Endothelial cell of umbilical vein (primary cell): ENCODE results near the gene CTNS. TPM values are rescaled to one million over a fixed set of nuclear protein-coding genes. Genes with fewer than 3 reads are reported as not detected.

ENCODE experiments used
- BruUV-seq: library from RNA; stranded (reverse); fragments of 400-500 nt; replicated peaks from 2 replicates; lab custom pipeline; 2021; lab: Mats Ljungman, UMichigan
- CTCF ChIA-PET: fragments of 300-600, 350-600 bp; sonication (Branson Sonifier 250); formaldehyde crosslinking; loops from one replicate; lab custom pipeline; 2021; ENCODE audit warnings: antibody characterized with exemption, inconsistent platforms; lab: Charles Lee
- POLR2A ChIA-PET: fragments of 300-600, 350-600 bp; sonication (Branson Sonifier 250); formaldehyde crosslinking; loops from one replicate; lab custom pipeline; 2021; ENCODE audit warnings: antibody characterized with exemption, inconsistent platforms; lab: Charles Lee
- DNase-seq: peaks from one replicate; pipeline ENCODE4 v3.0.0-alpha.2; 2011; ENCODE audit warnings: low read depth, low spot score
- FAIRE-seq: peaks from 2 replicates; lab custom pipeline; 2011; peaks lifted over from hg19 to GRCh38; lab: Jason Lieb, UNC
- H2AFZ ChIP-seq: 2 replicates; pipeline ENCODE4 v1.6.0; 2012; ENCODE audit warnings: low read depth, low read length, control low read depth, inconsistent platforms
- H3K27ac ChIP-seq: 2 replicates; pipeline ENCODE4 v1.5.1; 2011; ENCODE audit warnings: low read depth, mild to moderate bottlenecking, control low read depth, low read length, moderate library complexity; ENCODE audit not compliant: insufficient read depth
- H3K27me3 ChIP-seq, 2 experiments: 2 replicates each; pipeline versions ENCODE4 v1.6.0 to v1.6.1; 2011; ENCODE audit warnings: low read length in 2 of 2, mixed read lengths in 1 of 2; ENCODE audit not compliant: control insufficient read depth in 2 of 2, insufficient read depth in 2 of 2
- H3K36me3 ChIP-seq, 2 experiments: 2 replicates in 1 of 2; 3 replicates in 1 of 2; pipeline ENCODE4 v1.5.1; 2011; ENCODE audit warnings: low read length in 2 of 2, mild to moderate bottlenecking in 1 of 2, moderate library complexity in 1 of 2; ENCODE audit not compliant: control insufficient read depth in 2 of 2, insufficient read depth in 2 of 2; ENCODE audit errors: extremely low read depth in 1 of 2
- H3K4me1 ChIP-seq: 3 replicates; pipeline ENCODE4 v1.5.1; 2011; ENCODE audit warnings: mild to moderate bottlenecking, low read length; ENCODE audit not compliant: control insufficient read depth, insufficient read depth; ENCODE audit errors: extremely low read depth
- H3K4me2 ChIP-seq: 2 replicates; pipeline ENCODE4 v1.6.1; 2011; ENCODE audit warnings: low read length, control low read depth, mixed read lengths; ENCODE audit not compliant: insufficient read depth
- H3K4me3 ChIP-seq, 3 experiments: fragments of 200-600 bp in 1 of 3; sonication (generic), shearing (Covaris generic) in 1 of 3; replicated peaks in 1 of 3; 2 replicates each; pipeline ENCODE4 v1.5.1; 2011 to 2016; ENCODE audit warnings: control low read depth in 3 of 3, low read length in 3 of 3, mild to moderate bottlenecking in 2 of 3, inconsistent platforms in 1 of 3, low read depth in 1 of 3, moderate library complexity in 1 of 3; ENCODE audit not compliant: insufficient read depth in 1 of 3
- H3K79me2 ChIP-seq: 2 replicates; pipeline ENCODE4 v1.6.0; 2012; ENCODE audit warnings: low read length, inconsistent platforms; ENCODE audit not compliant: control insufficient read depth, insufficient read depth
- H3K9ac ChIP-seq: replicated peaks from 2 replicates; pipeline ENCODE3; 2011; ENCODE audit warnings: low read length, control low read depth; ENCODE audit not compliant: insufficient read depth; ENCODE audit errors: extremely low read depth
- H3K9me1 ChIP-seq: replicated peaks from 3 replicates; pipeline ENCODE4 v1.6.0; 2011; ENCODE audit warnings: mild to moderate bottlenecking, low read length; ENCODE audit not compliant: control insufficient read depth, insufficient read depth; ENCODE audit errors: extremely low read depth
- H3K9me3 ChIP-seq: replicated peaks from 2 replicates; pipeline ENCODE4 v1.5.1; 2012; ENCODE audit warnings: low read length, inconsistent platforms; ENCODE audit not compliant: control insufficient read depth, insufficient read depth
- H4K20me1 ChIP-seq: replicated peaks from 2 replicates; pipeline ENCODE3; 2011; ENCODE audit warnings: mild to moderate bottlenecking, low read length; ENCODE audit not compliant: control insufficient read depth, insufficient read depth; ENCODE audit errors: extremely low read depth
- CTCF ChIP-seq, 2 donors: IDR thresholded peaks; 1 replicate in 1 of 2; 2 replicates in 1 of 2; pipeline ENCODE4 v1.5.1; 2011; ENCODE audit warnings: low read length in 2 of 2, mild to moderate bottlenecking in 2 of 2, moderate library complexity in 2 of 2, control low read depth in 1 of 2, inconsistent platforms in 1 of 2, low read depth in 1 of 2; ENCODE audit not compliant: insufficient read depth in 1 of 2; ENCODE audit errors: extremely low read depth in 1 of 2
- EZH2 ChIP-seq: IDR thresholded peaks from 2 replicates; pipeline ENCODE4 v1.6.1; 2012; ENCODE audit warnings: borderline replicate concordance, low read depth, mild to moderate bottlenecking, moderate library complexity, low read length, inconsistent platforms; ENCODE audit not compliant: severe bottlenecking
- FOS ChIP-seq: IDR thresholded peaks from 2 replicates; pipeline ENCODE4 v1.6.1; 2011; ENCODE audit warnings: mild to moderate bottlenecking, low read length, moderate library complexity, borderline replicate concordance; ENCODE audit not compliant: insufficient read depth
- GATA2 ChIP-seq: IDR thresholded peaks from 2 replicates; pipeline ENCODE4 v1.7.0; 2011; ENCODE audit warnings: low read depth, mild to moderate bottlenecking, moderate library complexity, mixed read lengths, low read length; ENCODE audit not compliant: insufficient read length, insufficient read depth
- JUN ChIP-seq: IDR thresholded peaks from 2 replicates; pipeline ENCODE4 v1.6.1; 2011; ENCODE audit warnings: borderline replicate concordance, low read depth; ENCODE audit not compliant: insufficient read length, insufficient read depth
- MYC ChIP-seq: IDR thresholded peaks from one replicate; pipeline ENCODE4 v1.6.1; 2011; ENCODE audit warnings: mild to moderate bottlenecking, low read depth, low read length
- POLR2A ChIP-seq: IDR thresholded peaks from 2 replicates; pipeline ENCODE4 v1.6.1; 2012; ENCODE audit warnings: low read depth, mild to moderate bottlenecking, control low read depth, low read length
- POLR2AphosphoS5 ChIP-seq: IDR thresholded peaks from 2 replicates; pipeline ENCODE4 v1.6.1; 2012; ENCODE audit warnings: low read depth, mild to moderate bottlenecking, control low read depth, low read length, moderate library complexity; ENCODE audit not compliant: insufficient read depth
- dilution Hi-C: fragments of 300-500 bp; cut with MboI; formaldehyde crosslinking; loops from one replicate; pipeline ENCODE4 v1.15.0; 2019; ENCODE audit warnings: low sequenced_read_pairs; ENCODE audit not compliant: extremely low pct_ligation_motif_present
- intact Hi-C: fragments of 100-400 bp; cut with micrococcal nuclease; formaldehyde crosslinking; loops from one replicate; pipeline ENCODE4 v1.10.0; 2022
- polyA plus RNA-seq, 4 experiments: library from polyadenylated mRNA; depleted of rRNA in 3 of 4; stranded (reverse) in 3 of 4; unstranded in 1 of 4; fragments of >200 nt; gene quantifications; 2 replicates each; pipeline versions ENCODE4 v1.2.1 to v1.2.3, GENCODE V29; 2011 to 2012; ENCODE audit warnings: missing spikeins in 1 of 4
- total RNA-seq: library from RNA; stranded (reverse); gene quantifications from 2 replicates; pipeline ENCODE4 v1.2.3, GENCODE V29; 2021
- TF ChIP-seq, protein P1 (sequence below): IDR thresholded peaks from 2 replicates; pipeline ENCODE4 v1.6.1; 2011; ENCODE audit not compliant: insufficient read depth, insufficient read length

CTNS gene
- total and polyA plus RNA-seq, 2 donors (not counting 3 experiments of a cell fraction or from before 2014, with no cell fraction given) = 17.9 to 25.9 TPM

DNA sequence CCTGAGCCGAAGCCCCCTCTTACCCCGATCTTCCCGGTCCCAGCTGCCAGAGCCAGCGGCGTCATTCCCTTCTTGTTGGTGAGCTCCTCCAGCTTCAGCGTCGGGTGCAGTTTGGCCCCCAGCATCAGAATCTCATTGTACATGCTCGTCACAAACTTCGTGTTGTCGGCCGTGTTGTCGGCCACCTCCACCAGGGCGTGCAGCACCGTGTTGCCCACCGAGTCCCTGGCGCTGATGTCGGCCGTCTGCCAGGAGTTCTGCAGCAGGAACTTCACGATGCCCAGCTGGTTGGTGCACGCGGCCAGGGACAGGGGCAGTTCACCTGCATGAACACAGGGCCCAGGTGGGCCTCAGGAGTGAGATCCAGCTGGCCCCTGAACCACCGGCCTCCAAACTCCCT lies 46.8 kb upstream of the CTNS start:
- Histone ChIP-seq H3K27ac (no peak overlapping the region), H3K4me2 (no peak overlapping the region), H3K79me2 (no peaks in the 10 kb centered on the region), H3K27me3 (no peaks in the 10 kb centered on the region), H3K9ac (no peak overlapping the region), H4K20me1 (no peaks in the 10 kb centered on the region), H3K4me3 (no peak overlapping the region), H3K36me3 (no peaks in the 10 kb centered on the region), H3K9me1 (no peaks in the 10 kb centered on the region), H3K9me3 (no peaks in the 10 kb centered on the region), H3K4me1 (no peaks in the 10 kb centered on the region), H2AFZ (no peak overlapping the region)
- dilution Hi-C loops = no loop called here
- no TSS peak for BruUV-seq
- no peak for TF ChIP-seq JUN
- no peak for TF ChIP-seq MYC
- no peak for TF ChIP-seq EZH2
- no peak for TF ChIP-seq POLR2A
- TF ChIP-seq FOS = no peak
- TF ChIP-seq GATA2 = no peak
- no peak for FAIRE-seq
- CTCF ChIA-PET = no interaction called here
- intact Hi-C loops = no loop called here
- POLR2A ChIA-PET = no interaction called here
- DNase-seq = no peak

DNA sequence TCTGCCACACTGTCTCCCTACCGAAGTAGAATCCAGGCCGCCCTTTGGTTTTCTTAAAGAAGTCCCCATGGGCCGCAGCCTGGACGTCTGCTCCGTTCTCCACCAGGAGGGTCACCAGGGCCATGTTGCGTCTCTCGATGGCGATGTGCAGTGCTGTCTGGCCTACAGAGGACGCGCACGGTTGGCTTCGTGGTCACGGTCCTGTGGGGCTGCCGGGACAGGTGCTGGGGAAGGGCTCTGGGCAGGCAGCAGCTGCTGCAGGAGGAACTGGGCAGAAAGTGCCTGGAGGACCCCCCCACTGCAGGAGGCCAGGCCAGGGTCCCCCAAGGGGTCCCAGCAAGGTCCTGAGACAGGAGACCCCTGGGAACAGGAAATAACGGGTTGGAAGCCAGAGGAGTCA lies 46.3 kb upstream of the CTNS start:
- Histone ChIP-seq H3K9me1 (no peaks in the 10 kb centered on the region), H3K4me3 (no peak overlapping the region), H3K4me1 (no peaks in the 10 kb centered on the region), H3K27ac (no peak overlapping the region), H4K20me1 (no peaks in the 10 kb centered on the region), H3K9me3 (no peaks in the 10 kb centered on the region), H3K4me2 (no peak overlapping the region), H2AFZ (no peak overlapping the region), H3K9ac (no peak overlapping the region), H3K36me3 (no peaks in the 10 kb centered on the region), H3K27me3 (no peaks in the 10 kb centered on the region), H3K79me2 (no peaks in the 10 kb centered on the region)
- TF ChIP-seq EZH2 (no peak), MYC (no peak), FOS (no peak), GATA2 (no peak), CTCF (IDR thresholded peaks at IDR 0.05; ENCODE audit: extremely low read depth in 1 of 2, insufficient read depth in 1 of 2, low read depth in 1 of 2, low read length in 2 of 2) (no peak), POLR2AphosphoS5 (no peak), POLR2A (no peak), JUN (no peak)
- TF ChIP-seq, protein P1, sequence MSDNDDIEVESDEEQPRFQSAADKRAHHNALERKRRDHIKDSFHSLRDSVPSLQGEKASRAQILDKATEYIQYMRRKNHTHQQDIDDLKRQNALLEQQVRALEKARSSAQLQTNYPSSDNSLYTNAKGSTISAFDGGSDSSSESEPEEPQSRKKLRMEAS = no peak
- DNase-seq (no peak), FAIRE-seq (no peak)
- no TSS peak for BruUV-seq
- CTCF ChIA-PET = no interaction called here
- POLR2A ChIA-PET = no interaction called here
- intact Hi-C loops (no loop called here), dilution Hi-C loops (no loop called here)
